Measurements from ENCODE around the gene SEC31B.

Gene SEC31B

GRCh38 chr10:100498059-100498458 lies 21.6 kb downstream of the SEC31B start:
- H3K4me1 ChIP-seq (ENCODE audit: control insufficient read depth, insufficient read depth, low read length, unreplicated experiment) = no peaks in the 10 kb centered on the region
- no peak overlapping the region for H2AFZ ChIP-seq (ENCODE audit: low read length, unreplicated experiment)
- H3K4me3 ChIP-seq (ENCODE audit: low read depth, low read length) = no peak overlapping the region
- no peak overlapping the region for H3K27ac ChIP-seq (ENCODE audit: low read depth, low read length)
- no peaks in the 10 kb centered on the region for H3K79me2 ChIP-seq (ENCODE audit: control insufficient read depth, insufficient read depth, low read length, unreplicated experiment)
- H3K36me3 ChIP-seq (ENCODE audit: insufficient read depth, low read length) = 0 out of 2 replicates have a peak, but pooled peaks cover 4% of the 10 kb centered on the region
- H3K27me3 ChIP-seq (ENCODE audit: insufficient read depth, low read length) = no peaks in the 10 kb centered on the region

- no peak overlapping the region for H3K4me3 ChIP-seq (ENCODE audit: low read depth, low read length)
- H3K4me1 ChIP-seq (ENCODE audit: control insufficient read depth, insufficient read depth, low read length, unreplicated experiment) = no peaks in the 10 kb centered on the region
- no peak overlapping the region for H3K27ac ChIP-seq (ENCODE audit: low read depth, low read length)
- H3K27me3 ChIP-seq (ENCODE audit: insufficient read depth, low read length) = no peaks in the 10 kb centered on the region
- H3K79me2 ChIP-seq (ENCODE audit: control insufficient read depth, insufficient read depth, low read length, unreplicated experiment) = no peaks in the 10 kb centered on the region
- no peak overlapping the region for H2AFZ ChIP-seq (ENCODE audit: low read length, unreplicated experiment)
- H3K36me3 ChIP-seq (ENCODE audit: insufficient read depth, low read length) = 0 out of 2 replicates have a peak, but pooled peaks cover 4% of the 10 kb centered on the region
These were observed 23.1 kb downstream of the SEC31B start for GRCh38 chr10:100496567-100496966.

GRCh38 chr10:100490531-100490930 lies 29.1 kb downstream of the SEC31B start:
- Histone ChIP-seq H3K4me1 (ENCODE audit: control insufficient read depth, insufficient read depth, low read length, unreplicated experiment) (no peaks in the 10 kb centered on the region), H2AFZ (ENCODE audit: low read length, unreplicated experiment) (no peak overlapping the region), H3K79me2 (ENCODE audit: control insufficient read depth, insufficient read depth, low read length, unreplicated experiment) (no peaks in the 10 kb centered on the region), H3K27me3 (ENCODE audit: insufficient read depth, low read length) (no peaks in the 10 kb centered on the region), H3K4me3 (ENCODE audit: low read depth, low read length) (no peak overlapping the region), H3K36me3 (ENCODE audit: insufficient read depth, low read length) (no peaks in the 10 kb centered on the region; the same call in 1 of the 2 replicates), H3K27ac (ENCODE audit: low read depth, low read length) (no peak overlapping the region)

GRCh38 chr10:100489396-100489795 lies 30.3 kb downstream of the SEC31B start:
- no peak overlapping the region for H3K4me3 ChIP-seq (ENCODE audit: low read depth, low read length)
- H3K79me2 ChIP-seq (ENCODE audit: control insufficient read depth, insufficient read depth, low read length, unreplicated experiment) = no peaks in the 10 kb centered on the region
- no peaks in the 10 kb centered on the region; the same call in 1 of the 2 replicates for H3K36me3 ChIP-seq (ENCODE audit: insufficient read depth, low read length)
- no peaks in the 10 kb centered on the region for H3K4me1 ChIP-seq (ENCODE audit: control insufficient read depth, insufficient read depth, low read length, unreplicated experiment)
- no peak overlapping the region for H3K27ac ChIP-seq (ENCODE audit: low read depth, low read length)
- no peaks in the 10 kb centered on the region for H3K27me3 ChIP-seq (ENCODE audit: insufficient read depth, low read length)
- no peak overlapping the region for H2AFZ ChIP-seq (ENCODE audit: low read length, unreplicated experiment)

GRCh38 chr10:100487529-100487928 lies 32.1 kb downstream of the SEC31B start:
- Histone ChIP-seq H2AFZ (ENCODE audit: low read length, unreplicated experiment) (no peak overlapping the region), H3K79me2 (ENCODE audit: control insufficient read depth, insufficient read depth, low read length, unreplicated experiment) (no peaks in the 10 kb centered on the region), H3K4me1 (ENCODE audit: control insufficient read depth, insufficient read depth, low read length, unreplicated experiment) (no peaks in the 10 kb centered on the region), H3K36me3 (ENCODE audit: insufficient read depth, low read length) (no peaks in the 10 kb centered on the region; the same call in 1 of the 2 replicates), H3K27ac (ENCODE audit: low read depth, low read length) (no peak overlapping the region), H3K4me3 (ENCODE audit: low read depth, low read length) (no peak overlapping the region), H3K27me3 (ENCODE audit: insufficient read depth, low read length) (peaks cover 10% of the 10 kb centered on the region; the same call in 1 of the 2 replicates)

GRCh38 chr10:100485801-100486495 lies 33.7 kb downstream of the SEC31B start:
- no peak overlapping the region for H2AFZ ChIP-seq (ENCODE audit: low read length, unreplicated experiment)
- no peaks in the 10 kb centered on the region; the same call in 1 of the 2 replicates for H3K36me3 ChIP-seq (ENCODE audit: insufficient read depth, low read length)
- H3K4me1 ChIP-seq (ENCODE audit: control insufficient read depth, insufficient read depth, low read length, unreplicated experiment) = peaks cover 5% of the 10 kb centered on the region
- no peak overlapping the region for H3K4me3 ChIP-seq (ENCODE audit: low read depth, low read length)
- no peak overlapping the region for H3K27ac ChIP-seq (ENCODE audit: low read depth, low read length)
- H3K27me3 ChIP-seq (ENCODE audit: insufficient read depth, low read length) = peaks cover 15% of the 10 kb centered on the region
- no peaks in the 10 kb centered on the region for H3K79me2 ChIP-seq (ENCODE audit: control insufficient read depth, insufficient read depth, low read length, unreplicated experiment)

GRCh38 chr10:100485366-100485765 lies 34.3 kb downstream of the SEC31B start:
- no peak overlapping the region for H3K4me3 ChIP-seq (ENCODE audit: low read depth, low read length)
- no peak overlapping the region for H3K27ac ChIP-seq (ENCODE audit: low read depth, low read length)
- no peaks in the 10 kb centered on the region; the same call in 1 of the 2 replicates for H3K36me3 ChIP-seq (ENCODE audit: insufficient read depth, low read length)
- H3K79me2 ChIP-seq (ENCODE audit: control insufficient read depth, insufficient read depth, low read length, unreplicated experiment) = no peaks in the 10 kb centered on the region
- H3K27me3 ChIP-seq (ENCODE audit: insufficient read depth, low read length) = peaks cover 21% of the 10 kb centered on the region
- peaks cover 5% of the 10 kb centered on the region for H3K4me1 ChIP-seq (ENCODE audit: control insufficient read depth, insufficient read depth, low read length, unreplicated experiment)
- no peak overlapping the region for H2AFZ ChIP-seq (ENCODE audit: low read length, unreplicated experiment)

- Histone ChIP-seq H3K79me2 (ENCODE audit: control insufficient read depth, insufficient read depth, low read length, unreplicated experiment) (no peaks in the 10 kb centered on the region), H3K4me1 (ENCODE audit: control insufficient read depth, insufficient read depth, low read length, unreplicated experiment) (peaks cover 5% of the 10 kb centered on the region), H3K27ac (ENCODE audit: low read depth, low read length) (no peak overlapping the region), H3K36me3 (ENCODE audit: insufficient read depth, low read length) (no peaks in the 10 kb centered on the region), H2AFZ (ENCODE audit: low read length, unreplicated experiment) (no peak overlapping the region), H3K4me3 (ENCODE audit: low read depth, low read length) (no peak overlapping the region), H3K27me3 (ENCODE audit: insufficient read depth, low read length) (peaks cover 34% of the 10 kb centered on the region)
These were observed 35.6 kb downstream of the SEC31B start for GRCh38 chr10:100483876-100484666.

GRCh38 chr10:100482834-100483185 lies 36.9 kb downstream of the SEC31B start:
- H3K27me3 ChIP-seq (ENCODE audit: insufficient read depth, low read length) = peaks cover 43% of the 10 kb centered on the region
- no peaks in the 10 kb centered on the region for H3K36me3 ChIP-seq (ENCODE audit: insufficient read depth, low read length)
- no peak overlapping the region for H3K4me3 ChIP-seq (ENCODE audit: low read depth, low read length)
- H3K79me2 ChIP-seq (ENCODE audit: control insufficient read depth, insufficient read depth, low read length, unreplicated experiment) = no peaks in the 10 kb centered on the region
- H2AFZ ChIP-seq (ENCODE audit: low read length, unreplicated experiment) = no peak overlapping the region
- H3K4me1 ChIP-seq (ENCODE audit: control insufficient read depth, insufficient read depth, low read length, unreplicated experiment) = peaks cover 5% of the 10 kb centered on the region
- H3K27ac ChIP-seq (ENCODE audit: low read depth, low read length) = no peak overlapping the region

- peak overlapping the region; percentile 64 for H3K4me3 ChIP-seq (ENCODE audit: low read depth, low read length)
- peaks cover 43% of the 10 kb centered on the region for H3K27me3 ChIP-seq (ENCODE audit: insufficient read depth, low read length)
- H3K36me3 ChIP-seq (ENCODE audit: insufficient read depth, low read length) = no peaks in the 10 kb centered on the region
- H2AFZ ChIP-seq (ENCODE audit: low read length, unreplicated experiment) = no peak overlapping the region
- peaks cover 5% of the 10 kb centered on the region for H3K4me1 ChIP-seq (ENCODE audit: control insufficient read depth, insufficient read depth, low read length, unreplicated experiment)
- no peaks in the 10 kb centered on the region for H3K79me2 ChIP-seq (ENCODE audit: control insufficient read depth, insufficient read depth, low read length, unreplicated experiment)
- H3K27ac ChIP-seq (ENCODE audit: low read depth, low read length) = no peak overlapping the region
These were observed 37.4 kb downstream of the SEC31B start for GRCh38 chr10:100482181-100482833.
